ENCODE data around the gene TSC22D3.
A peak's percentile ranks its signal among the peaks of the same experiment; 100 is the strongest.

Gene TSC22D3

DNA sequence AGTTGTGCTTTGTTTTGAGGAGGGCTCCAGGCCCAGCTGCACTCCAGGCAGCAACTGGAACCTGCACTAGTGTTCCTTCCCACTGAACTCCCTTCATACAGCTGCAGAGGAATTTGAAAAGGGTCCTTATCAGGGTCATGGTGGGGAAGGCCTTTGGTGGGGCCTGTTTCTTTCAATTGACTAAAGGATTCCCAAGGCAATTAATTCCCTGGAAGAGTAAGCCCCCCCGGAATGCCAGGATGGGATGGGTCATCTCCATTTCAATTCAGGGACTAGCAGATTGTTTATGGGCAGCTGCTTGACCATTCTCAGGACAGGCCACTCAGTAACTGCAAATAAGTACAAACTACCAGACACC, 45.3 kb downstream of the TSC22D3 start:
- TF ChIP-seq, protein P1, sequence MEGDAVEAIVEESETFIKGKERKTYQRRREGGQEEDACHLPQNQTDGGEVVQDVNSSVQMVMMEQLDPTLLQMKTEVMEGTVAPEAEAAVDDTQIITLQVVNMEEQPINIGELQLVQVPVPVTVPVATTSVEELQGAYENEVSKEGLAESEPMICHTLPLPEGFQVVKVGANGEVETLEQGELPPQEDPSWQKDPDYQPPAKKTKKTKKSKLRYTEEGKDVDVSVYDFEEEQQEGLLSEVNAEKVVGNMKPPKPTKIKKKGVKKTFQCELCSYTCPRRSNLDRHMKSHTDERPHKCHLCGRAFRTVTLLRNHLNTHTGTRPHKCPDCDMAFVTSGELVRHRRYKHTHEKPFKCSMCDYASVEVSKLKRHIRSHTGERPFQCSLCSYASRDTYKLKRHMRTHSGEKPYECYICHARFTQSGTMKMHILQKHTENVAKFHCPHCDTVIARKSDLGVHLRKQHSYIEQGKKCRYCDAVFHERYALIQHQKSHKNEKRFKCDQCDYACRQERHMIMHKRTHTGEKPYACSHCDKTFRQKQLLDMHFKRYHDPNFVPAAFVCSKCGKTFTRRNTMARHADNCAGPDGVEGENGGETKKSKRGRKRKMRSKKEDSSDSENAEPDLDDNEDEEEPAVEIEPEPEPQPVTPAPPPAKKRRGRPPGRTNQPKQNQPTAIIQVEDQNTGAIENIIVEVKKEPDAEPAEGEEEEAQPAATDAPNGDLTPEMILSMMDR (IDR thresholded peaks at IDR 0.05; ENCODE audit: extremely low read depth, missing control alignments): no peak
- DNase-seq (ENCODE audit: low spot score): no peak

DNA sequence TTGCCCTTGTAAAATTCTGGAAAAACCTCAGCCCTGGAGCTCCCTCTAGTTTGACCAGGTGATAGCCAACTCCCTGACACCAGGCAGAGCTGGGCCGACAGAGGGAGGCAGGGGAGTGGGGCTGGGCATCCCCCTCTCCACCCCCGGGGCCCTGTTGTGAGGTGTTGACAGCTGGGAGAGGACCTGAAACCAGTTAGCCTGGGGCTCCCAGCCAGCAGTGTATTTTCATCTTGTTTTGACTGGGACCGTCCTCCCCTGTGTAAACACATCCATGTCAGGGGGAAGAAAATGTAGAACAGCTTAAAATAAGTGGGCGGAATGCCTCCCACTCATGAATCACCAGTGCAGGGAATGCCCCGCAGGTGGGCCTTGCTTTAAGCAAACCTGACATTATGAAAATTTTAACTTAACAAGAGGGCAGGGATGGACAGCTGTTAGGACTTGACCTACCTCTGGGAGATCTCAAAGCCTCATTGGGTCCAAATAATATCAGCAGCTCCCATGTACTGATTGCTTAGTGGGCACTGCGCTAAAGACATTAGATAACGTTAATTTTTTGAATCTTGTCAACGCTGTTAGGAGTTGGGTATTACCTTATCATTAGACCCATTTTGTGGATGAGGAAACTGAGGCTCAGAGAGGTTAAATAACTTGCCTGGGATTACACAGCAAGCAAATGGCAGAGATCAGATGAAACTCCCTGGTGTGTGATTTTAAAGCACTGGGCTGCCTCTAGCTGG, 45.9 kb downstream of the TSC22D3 start:
- DNase-seq (ENCODE audit: low spot score): peak; percentile 30
- TF ChIP-seq, protein P1 (IDR thresholded peaks at IDR 0.05; ENCODE audit: extremely low read depth, missing control alignments): no peak

DNA sequence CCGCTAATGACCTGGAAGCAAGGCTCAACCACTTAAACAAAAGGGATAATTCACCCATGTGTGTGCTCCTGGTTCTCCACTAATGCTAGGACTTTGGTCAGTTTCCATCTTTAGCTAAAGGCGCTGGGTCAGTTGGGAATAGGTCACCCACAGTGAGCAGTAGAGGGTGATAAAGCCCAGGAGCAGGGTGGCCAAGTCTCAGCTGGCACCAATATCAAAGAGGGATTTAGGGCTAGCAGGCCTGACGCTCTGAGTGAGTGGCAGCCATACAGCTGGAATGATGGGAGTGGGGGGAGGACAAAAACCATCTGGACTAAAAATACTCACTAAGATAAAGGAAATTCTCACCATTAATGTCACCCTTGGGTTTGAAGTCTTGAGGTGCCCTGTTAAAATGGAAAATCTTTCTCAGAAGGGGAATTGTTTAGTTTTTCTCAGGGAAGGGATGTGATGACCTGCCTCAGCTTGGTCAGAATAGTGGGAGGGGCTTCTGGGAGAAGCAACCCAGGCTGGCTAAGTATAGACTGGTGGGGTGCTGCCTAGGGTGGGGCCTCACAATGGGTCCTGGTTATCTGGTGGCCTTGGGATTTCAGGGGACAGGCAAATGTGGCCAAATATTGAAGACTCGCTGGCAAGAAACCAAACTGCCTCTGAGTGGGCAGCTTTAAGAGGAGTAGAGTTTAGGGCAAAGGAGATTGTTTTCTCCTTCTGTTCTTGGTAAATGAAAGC, 47.1 kb downstream of the TSC22D3 start:
- no peak for DNase-seq (ENCODE audit: low spot score)
- TF ChIP-seq, protein P1 (IDR thresholded peaks at IDR 0.05; ENCODE audit: extremely low read depth, missing control alignments): no peak

DNA sequence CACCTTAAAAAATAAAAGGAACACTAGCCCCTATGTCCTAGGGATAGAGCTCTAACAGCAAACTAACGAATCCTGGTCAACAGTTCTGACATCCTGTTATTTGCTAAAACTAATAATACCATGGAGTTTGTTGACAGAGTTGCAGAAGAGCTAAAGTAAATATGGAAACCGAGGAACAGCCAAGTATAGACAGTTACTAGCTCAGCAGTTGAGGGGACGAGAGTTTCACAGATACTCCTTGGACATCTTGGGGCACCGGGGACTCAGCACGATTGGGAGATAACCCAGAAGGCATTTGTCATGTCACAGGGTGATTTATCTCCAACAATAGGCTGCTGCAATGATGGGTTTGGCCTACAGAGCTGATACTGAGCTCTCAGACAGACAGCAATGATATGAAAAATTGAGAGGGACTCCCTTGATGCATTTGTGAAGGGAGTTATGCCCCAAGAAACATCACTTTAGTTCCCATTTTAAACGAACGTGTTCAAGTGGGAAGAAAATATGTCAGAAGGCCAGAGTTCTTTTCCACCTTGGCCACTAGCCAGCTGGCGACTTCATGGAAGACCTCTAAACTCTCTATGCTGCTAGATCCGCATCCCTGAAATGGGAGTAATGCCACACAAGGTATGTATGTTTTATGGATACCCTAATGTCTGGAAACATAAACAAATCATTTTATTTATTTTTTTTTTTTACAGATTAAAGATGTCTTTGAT, 48.6 kb downstream of the TSC22D3 start:
- DNase-seq (ENCODE audit: low spot score): no peak
- TF ChIP-seq, protein P1 (IDR thresholded peaks at IDR 0.05; ENCODE audit: extremely low read depth, missing control alignments): no peak

DNA sequence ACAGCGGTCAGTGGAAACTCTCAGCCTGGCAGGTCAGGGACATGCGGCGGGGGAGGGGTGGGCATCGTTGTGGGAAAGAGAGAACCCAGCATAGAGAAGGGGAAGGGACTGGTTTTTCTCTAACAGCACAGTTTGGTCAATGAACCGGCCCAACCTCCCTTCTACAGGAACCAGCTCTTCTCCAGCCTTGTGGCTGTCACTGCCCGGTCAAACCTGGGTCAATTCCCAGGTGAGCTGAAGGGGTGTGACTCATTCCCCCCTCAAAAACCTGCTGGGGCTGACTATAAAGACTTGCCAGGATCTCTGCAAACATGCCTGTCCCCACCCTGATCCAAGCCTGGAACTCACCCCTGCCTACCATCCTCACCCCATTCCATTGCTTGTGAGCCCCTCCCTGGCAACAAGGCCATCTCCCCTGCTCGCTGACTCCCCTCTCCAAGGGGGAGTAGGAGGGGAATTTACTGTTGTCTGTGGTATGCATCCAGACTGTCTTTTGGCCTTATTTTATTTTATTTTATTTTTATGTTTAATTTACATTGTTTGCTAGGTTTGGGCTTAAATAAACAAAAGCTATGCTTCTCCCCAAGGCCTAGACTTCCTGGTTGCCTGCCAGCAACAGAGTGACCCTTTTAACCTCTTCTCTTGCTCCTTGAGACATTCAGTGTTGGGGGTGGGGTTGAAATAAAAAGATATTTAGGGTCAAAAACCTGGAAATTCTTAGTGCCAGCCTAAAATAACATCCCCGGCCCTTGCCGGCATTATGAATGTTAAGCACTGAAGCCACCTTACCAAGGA, 49.6 kb downstream of the TSC22D3 start:
- DNase-seq (ENCODE audit: low spot score): no peak
- TF ChIP-seq, protein P1 (IDR thresholded peaks at IDR 0.05; ENCODE audit: extremely low read depth, missing control alignments): no peak

DNA sequence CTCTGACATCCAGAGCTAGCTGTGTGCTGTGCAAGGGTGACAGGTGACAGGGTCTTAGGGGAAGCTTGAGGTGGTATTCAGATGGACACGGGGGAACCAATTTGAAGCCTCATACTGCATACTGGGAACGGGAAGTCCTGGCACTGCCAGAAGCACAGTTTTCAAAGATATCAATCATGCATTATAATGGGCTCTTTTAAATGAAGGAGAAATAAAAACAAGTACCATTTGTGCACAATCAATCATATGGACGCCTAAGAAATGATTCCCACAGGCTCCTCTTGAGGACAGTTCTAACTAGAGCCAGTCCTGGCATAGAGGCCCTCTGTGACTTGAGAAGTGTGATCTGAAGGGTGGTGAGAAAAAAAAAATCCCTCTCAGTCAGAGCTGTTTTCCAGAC, 50.9 kb downstream of the TSC22D3 start:
- DNase-seq (ENCODE audit: low spot score): no peak

More for the DNA sequence above, 50.9 kb downstream of the TSC22D3 start:
- TF ChIP-seq, protein P1 (IDR thresholded peaks at IDR 0.05; ENCODE audit: extremely low read depth, missing control alignments): no peak

Data from GM20000 (cell line).